HepG2 (cell line): ENCODE measurements around the gene AKAP1. TPM values are rescaled to one million over a fixed set of nuclear protein-coding genes. Genes with fewer than 3 reads are reported as not detected.
A peak's percentile ranks its signal among the peaks of the same experiment; 100 is the strongest.

Experiments used
- ATRX ChIP-seq: sonication (generic); formaldehyde crosslinking; IDR thresholded peaks from 2 replicates; pipeline ENCODE4 v1.4.0; 2020; ENCODE audit warnings: missing genetic modification reagents, borderline replicate concordance
- NAIF1 ChIP-seq: sonication (generic); formaldehyde crosslinking; IDR thresholded peaks from 2 replicates; pipeline ENCODE4 v1.5.0; 2020; ENCODE audit warnings: mild to moderate bottlenecking, missing genetic modification reagents, borderline replicate concordance
- NR2C2 ChIP-seq: sonication (generic); formaldehyde crosslinking; IDR thresholded peaks from 2 replicates; pipeline ENCODE4 v1.4.0; 2020; ENCODE audit warnings: missing genetic modification reagents, mild to moderate bottlenecking, moderate library complexity, borderline replicate concordance
- PAX8 ChIP-seq: sonication (generic); formaldehyde crosslinking; IDR thresholded peaks from 2 replicates; pipeline ENCODE4 v1.8.0; 2022; ENCODE audit warnings: mild to moderate bottlenecking, missing genetic modification reagents, borderline replicate concordance
- RAD51 ChIP-seq: fragments of 450-650 bp; IDR thresholded peaks from 2 replicates; pipeline ENCODE4 v1.6.1; 2016; ENCODE audit warnings: borderline replicate concordance
- SAP130 ChIP-seq: IDR thresholded peaks from 2 replicates; pipeline ENCODE4 v1.6.1; 2016; ENCODE audit warnings: low read depth
- SMAD3 ChIP-seq: sonication (generic); formaldehyde crosslinking; IDR thresholded peaks from 2 replicates; pipeline ENCODE4 v1.4.0; 2020; ENCODE audit warnings: missing genetic modification reagents
- ZNF256 ChIP-seq: sonication (generic); formaldehyde crosslinking; conservative IDR thresholded peaks from 2 replicates; pipeline ENCODE4 v1.4.0; 2020; ENCODE audit warnings: missing genetic modification reagents
- ZNF260 ChIP-seq: sonication (generic); formaldehyde crosslinking; IDR thresholded peaks from 2 replicates; pipeline ENCODE4 v1.4.0; 2020; ENCODE audit warnings: missing genetic modification reagents, low read depth, mild to moderate bottlenecking, borderline replicate concordance
- ZNF501 ChIP-seq: sonication (generic); formaldehyde crosslinking; IDR thresholded peaks from 2 replicates; pipeline ENCODE4 v1.5.1; 2020; ENCODE audit warnings: mild to moderate bottlenecking, moderate library complexity, missing genetic modification reagents
- ZNF629 ChIP-seq: sonication (generic); formaldehyde crosslinking; conservative IDR thresholded peaks from 2 replicates; pipeline ENCODE4 v1.5.0; 2020; ENCODE audit warnings: missing genetic modification reagents
- ZNF781 ChIP-seq: sonication (generic); formaldehyde crosslinking; IDR thresholded peaks from 2 replicates; pipeline ENCODE4 v1.5.1; 2020; ENCODE audit warnings: borderline replicate concordance, mild to moderate bottlenecking, missing genetic modification reagents; ENCODE audit errors: not compliant biosample characterization
- polyA plus RNA-seq, 8 experiments: library from polyadenylated mRNA; depleted of rRNA in 3 of 8; stranded (reverse) in 7 of 8; unstranded in 1 of 8; fragments of >200 nt; fragmentation: Illumina TruSeq in 4 of 8; extraction: Trizol in 4 of 8; gene quantifications; 2 replicates each; pipeline versions ENCODE4 v1.2.1 to v1.2.3, GENCODE V29; 2011 to 2016; ENCODE audit warnings: low read depth in 4 of 8, missing spikeins in 1 of 8, mixed read lengths in 1 of 8; ENCODE audit not compliant: insufficient read depth in 1 of 8
- total RNA-seq, 5 experiments: library from RNA; depleted of rRNA; stranded (reverse); fragments of >200 nt; fragmentation: Illumina TruSeq; extraction: Trizol; gene quantifications; 2 replicates each; pipeline ENCODE4 v1.2.3, GENCODE V29; 2016; ENCODE audit warnings: low read depth in 1 of 5
- TF ChIP-seq, protein P1 (sequence below): sonication (generic); formaldehyde crosslinking; IDR thresholded peaks from 2 replicates; pipeline ENCODE4 v1.8.0; 2022; ENCODE audit warnings: missing genetic modification reagents, mild to moderate bottlenecking, borderline replicate concordance
- TF ChIP-seq, protein P2 (sequence below): sonication (generic); formaldehyde crosslinking; IDR thresholded peaks from 2 replicates; pipeline ENCODE4 v1.5.0; 2020; ENCODE audit warnings: mild to moderate bottlenecking, missing genetic modification reagents
- TF ChIP-seq, protein P3 (sequence below): sonication (generic); formaldehyde crosslinking; IDR thresholded peaks from 2 replicates; pipeline ENCODE4 v1.4.0; 2020; ENCODE audit warnings: missing genetic modification reagents
- TF ChIP-seq, protein P4 (sequence below): sonication (generic); formaldehyde crosslinking; IDR thresholded peaks from 2 replicates; pipeline ENCODE4 v1.9.0; 2021; ENCODE audit warnings: missing genetic modification reagents, mild to moderate bottlenecking, borderline replicate concordance
- TF ChIP-seq, protein P5 (sequence below): sonication (generic); formaldehyde crosslinking; IDR thresholded peaks from 2 replicates; pipeline ENCODE4 v1.5.1; 2020; ENCODE audit warnings: missing genetic modification reagents, mild to moderate bottlenecking, borderline replicate concordance
- TF ChIP-seq, protein P6 (sequence below): sonication (generic); formaldehyde crosslinking; IDR thresholded peaks from 2 replicates; pipeline ENCODE4 v1.5.0; 2020; ENCODE audit warnings: missing genetic modification reagents, mild to moderate bottlenecking, borderline replicate concordance
- TF ChIP-seq, protein P7 (sequence below): sonication (generic); formaldehyde crosslinking; IDR thresholded peaks from 2 replicates; pipeline ENCODE4 v1.4.0; 2020; ENCODE audit warnings: low read depth, mild to moderate bottlenecking, missing genetic modification reagents

Gene AKAP1
- total and polyA plus RNA-seq, 2 of the 13 experiments (the other 11 are each of a cell fraction or from before 2014, with no cell fraction given), result 101 to 131 TPM

DNA sequence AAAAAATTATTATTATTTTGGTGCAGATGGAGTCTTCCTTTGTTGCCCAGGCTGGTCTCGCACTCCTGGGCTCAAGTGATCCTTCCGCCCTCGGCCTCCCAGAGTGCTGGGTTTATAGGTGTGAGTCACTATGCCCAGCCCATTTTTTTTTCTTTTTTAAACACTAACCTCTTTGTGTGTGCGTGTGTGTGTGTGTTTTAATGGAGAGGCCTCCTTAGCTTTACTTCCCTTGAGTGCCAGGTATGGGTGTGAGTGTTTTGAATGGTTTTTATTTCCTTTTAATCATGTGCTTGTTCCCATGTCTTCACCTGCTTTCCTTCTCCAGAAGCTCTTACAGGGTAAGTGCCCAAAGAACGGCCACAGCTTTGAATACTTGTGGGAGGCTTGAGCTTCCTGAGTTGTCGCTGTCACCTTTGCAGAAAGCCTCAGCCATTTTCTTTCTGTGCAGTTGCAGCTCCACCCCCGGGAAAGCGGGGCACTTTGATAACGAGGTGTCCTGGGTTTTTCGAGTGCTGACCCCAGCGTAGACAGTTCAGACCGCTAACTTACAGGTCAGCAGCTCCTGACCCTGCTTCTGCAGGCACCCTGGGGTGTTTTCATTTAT lies 22.6 kb downstream of the AKAP1 start (continued):
- TF ChIP-seq ZNF781, result no peak
- TF ChIP-seq ZNF501 (CRISPR knock-in tag), result no peak
- TF ChIP-seq RAD51, result no peak
- TF ChIP-seq ATRX, result no peak
- TF ChIP-seq, protein P1, sequence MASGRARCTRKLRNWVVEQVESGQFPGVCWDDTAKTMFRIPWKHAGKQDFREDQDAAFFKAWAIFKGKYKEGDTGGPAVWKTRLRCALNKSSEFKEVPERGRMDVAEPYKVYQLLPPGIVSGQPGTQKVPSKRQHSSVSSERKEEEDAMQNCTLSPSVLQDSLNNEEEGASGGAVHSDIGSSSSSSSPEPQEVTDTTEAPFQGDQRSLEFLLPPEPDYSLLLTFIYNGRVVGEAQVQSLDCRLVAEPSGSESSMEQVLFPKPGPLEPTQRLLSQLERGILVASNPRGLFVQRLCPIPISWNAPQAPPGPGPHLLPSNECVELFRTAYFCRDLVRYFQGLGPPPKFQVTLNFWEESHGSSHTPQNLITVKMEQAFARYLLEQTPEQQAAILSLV (CRISPR knock-in tag), result no peak
- no peak for TF ChIP-seq NAIF1 (CRISPR knock-in tag)
- TF ChIP-seq, protein P2, sequence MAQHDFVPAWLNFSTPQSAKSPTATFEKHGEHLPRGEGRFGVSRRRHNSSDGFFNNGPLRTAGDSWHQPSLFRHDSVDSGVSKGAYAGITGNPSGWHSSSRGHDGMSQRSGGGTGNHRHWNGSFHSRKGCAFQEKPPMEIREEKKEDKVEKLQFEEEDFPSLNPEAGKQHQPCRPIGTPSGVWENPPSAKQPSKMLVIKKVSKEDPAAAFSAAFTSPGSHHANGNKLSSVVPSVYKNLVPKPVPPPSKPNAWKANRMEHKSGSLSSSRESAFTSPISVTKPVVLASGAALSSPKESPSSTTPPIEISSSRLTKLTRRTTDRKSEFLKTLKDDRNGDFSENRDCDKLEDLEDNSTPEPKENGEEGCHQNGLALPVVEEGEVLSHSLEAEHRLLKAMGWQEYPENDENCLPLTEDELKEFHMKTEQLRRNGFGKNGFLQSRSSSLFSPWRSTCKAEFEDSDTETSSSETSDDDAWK (CRISPR knock-in tag), result no peak
- TF ChIP-seq, protein P3, sequence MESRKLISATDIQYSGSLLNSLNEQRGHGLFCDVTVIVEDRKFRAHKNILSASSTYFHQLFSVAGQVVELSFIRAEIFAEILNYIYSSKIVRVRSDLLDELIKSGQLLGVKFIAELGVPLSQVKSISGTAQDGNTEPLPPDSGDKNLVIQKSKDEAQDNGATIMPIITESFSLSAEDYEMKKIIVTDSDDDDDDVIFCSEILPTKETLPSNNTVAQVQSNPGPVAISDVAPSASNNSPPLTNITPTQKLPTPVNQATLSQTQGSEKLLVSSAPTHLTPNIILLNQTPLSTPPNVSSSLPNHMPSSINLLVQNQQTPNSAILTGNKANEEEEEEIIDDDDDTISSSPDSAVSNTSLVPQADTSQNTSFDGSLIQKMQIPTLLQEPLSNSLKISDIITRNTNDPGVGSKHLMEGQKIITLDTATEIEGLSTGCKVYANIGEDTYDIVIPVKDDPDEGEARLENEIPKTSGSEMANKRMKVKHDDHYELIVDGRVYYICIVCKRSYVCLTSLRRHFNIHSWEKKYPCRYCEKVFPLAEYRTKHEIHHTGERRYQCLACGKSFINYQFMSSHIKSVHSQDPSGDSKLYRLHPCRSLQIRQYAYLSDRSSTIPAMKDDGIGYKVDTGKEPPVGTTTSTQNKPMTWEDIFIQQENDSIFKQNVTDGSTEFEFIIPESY (CRISPR knock-in tag), result peak; percentile 99
- no peak for TF ChIP-seq SMAD3 (CRISPR knock-in tag)
- TF ChIP-seq, protein P4, sequence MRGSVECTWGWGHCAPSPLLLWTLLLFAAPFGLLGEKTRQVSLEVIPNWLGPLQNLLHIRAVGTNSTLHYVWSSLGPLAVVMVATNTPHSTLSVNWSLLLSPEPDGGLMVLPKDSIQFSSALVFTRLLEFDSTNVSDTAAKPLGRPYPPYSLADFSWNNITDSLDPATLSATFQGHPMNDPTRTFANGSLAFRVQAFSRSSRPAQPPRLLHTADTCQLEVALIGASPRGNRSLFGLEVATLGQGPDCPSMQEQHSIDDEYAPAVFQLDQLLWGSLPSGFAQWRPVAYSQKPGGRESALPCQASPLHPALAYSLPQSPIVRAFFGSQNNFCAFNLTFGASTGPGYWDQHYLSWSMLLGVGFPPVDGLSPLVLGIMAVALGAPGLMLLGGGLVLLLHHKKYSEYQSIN (CRISPR knock-in tag), result no peak
- TF ChIP-seq, protein P5, sequence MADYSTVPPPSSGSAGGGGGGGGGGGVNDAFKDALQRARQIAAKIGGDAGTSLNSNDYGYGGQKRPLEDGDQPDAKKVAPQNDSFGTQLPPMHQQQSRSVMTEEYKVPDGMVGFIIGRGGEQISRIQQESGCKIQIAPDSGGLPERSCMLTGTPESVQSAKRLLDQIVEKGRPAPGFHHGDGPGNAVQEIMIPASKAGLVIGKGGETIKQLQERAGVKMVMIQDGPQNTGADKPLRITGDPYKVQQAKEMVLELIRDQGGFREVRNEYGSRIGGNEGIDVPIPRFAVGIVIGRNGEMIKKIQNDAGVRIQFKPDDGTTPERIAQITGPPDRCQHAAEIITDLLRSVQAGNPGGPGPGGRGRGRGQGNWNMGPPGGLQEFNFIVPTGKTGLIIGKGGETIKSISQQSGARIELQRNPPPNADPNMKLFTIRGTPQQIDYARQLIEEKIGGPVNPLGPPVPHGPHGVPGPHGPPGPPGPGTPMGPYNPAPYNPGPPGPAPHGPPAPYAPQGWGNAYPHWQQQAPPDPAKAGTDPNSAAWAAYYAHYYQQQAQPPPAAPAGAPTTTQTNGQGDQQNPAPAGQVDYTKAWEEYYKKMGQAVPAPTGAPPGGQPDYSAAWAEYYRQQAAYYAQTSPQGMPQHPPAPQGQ (CRISPR knock-in tag), result no peak
- no peak for TF ChIP-seq PAX8 (CRISPR knock-in tag)
- TF ChIP-seq, protein P6, sequence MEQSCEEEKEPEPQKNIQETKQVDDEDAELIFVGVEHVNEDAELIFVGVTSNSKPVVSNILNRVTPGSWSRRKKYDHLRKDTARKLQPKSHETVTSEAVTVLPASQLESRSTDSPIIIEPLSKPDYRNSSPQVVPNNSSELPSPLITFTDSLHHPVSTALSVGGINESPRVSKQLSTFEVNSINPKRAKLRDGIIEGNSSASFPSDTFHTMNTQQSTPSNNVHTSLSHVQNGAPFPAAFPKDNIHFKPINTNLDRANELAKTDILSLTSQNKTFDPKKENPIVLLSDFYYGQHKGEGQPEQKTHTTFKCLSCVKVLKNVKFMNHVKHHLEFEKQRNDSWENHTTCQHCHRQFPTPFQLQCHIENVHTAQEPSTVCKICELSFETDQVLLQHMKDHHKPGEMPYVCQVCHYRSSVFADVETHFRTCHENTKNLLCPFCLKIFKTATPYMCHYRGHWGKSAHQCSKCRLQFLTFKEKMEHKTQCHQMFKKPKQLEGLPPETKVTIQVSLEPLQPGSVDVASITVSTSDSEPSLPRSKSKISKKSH, result no peak
- TF ChIP-seq ZNF629 (CRISPR knock-in tag), result no peak
- no peak for TF ChIP-seq ZNF260 (CRISPR knock-in tag)
- peak; percentile 33; the same call in 1 of the 2 replicates for TF ChIP-seq SAP130 (CRISPR knock-in tag)
- no peak for TF ChIP-seq ZNF256
- TF ChIP-seq, protein P7, sequence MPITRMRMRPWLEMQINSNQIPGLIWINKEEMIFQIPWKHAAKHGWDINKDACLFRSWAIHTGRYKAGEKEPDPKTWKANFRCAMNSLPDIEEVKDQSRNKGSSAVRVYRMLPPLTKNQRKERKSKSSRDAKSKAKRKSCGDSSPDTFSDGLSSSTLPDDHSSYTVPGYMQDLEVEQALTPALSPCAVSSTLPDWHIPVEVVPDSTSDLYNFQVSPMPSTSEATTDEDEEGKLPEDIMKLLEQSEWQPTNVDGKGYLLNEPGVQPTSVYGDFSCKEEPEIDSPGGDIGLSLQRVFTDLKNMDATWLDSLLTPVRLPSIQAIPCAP (CRISPR knock-in tag), result no peak
- TF ChIP-seq NR2C2 (CRISPR knock-in tag), result peak; percentile 29; the same call in 1 of the 2 replicates
